SK-N-MC (cell line): ENCODE data around the gene SRRM2.

Source experiments
- DNase-seq: peaks from one replicate; pipeline ENCODE4 v3.0.0-alpha.2; 2011; ENCODE audit warnings: low read depth, low spot score
- H3K27ac ChIP-seq: fragments of 200-600 bp; sonication (generic); 2 replicates; pipeline ENCODE4 v1.5.1; 2016; ENCODE audit warnings: mixed run types
- H3K36me3 ChIP-seq: fragments of 200-600 bp; sonication (generic); 2 replicates; pipeline ENCODE4 v1.6.1; 2017; ENCODE audit warnings: antibody characterized with exemption, low read length, mixed read lengths; ENCODE audit not compliant: insufficient read depth
- H3K4me3 ChIP-seq: fragments of 200-600 bp; sonication (generic); 2 replicates; pipeline ENCODE4 v1.5.1; 2016
- H3K9ac ChIP-seq: fragments of 200-600 bp; sonication (generic); 2 replicates; pipeline ENCODE4 v1.8.0; 2017; ENCODE audit warnings: mixed run types, mixed read lengths; ENCODE audit not compliant: insufficient read length
- H3K9me3 ChIP-seq: fragments of 200-600 bp; sonication (generic); 2 replicates; pipeline ENCODE4 v1.6.1; 2017; ENCODE audit warnings: low read depth, mild to moderate bottlenecking, antibody characterized with exemption, low read length, moderate library complexity, mixed read lengths
- EZH2 ChIP-seq: fragments of 200-600 bp; sonication (generic); IDR thresholded peaks from one replicate; pipeline ENCODE4 v1.6.1; 2017; ENCODE audit warnings: antibody characterized with exemption
- FOXP2 ChIP-seq: optimal IDR thresholded peaks from 2 replicates; pipeline ENCODE3; 2011; ENCODE audit warnings: mild to moderate bottlenecking, moderate library complexity; ENCODE audit not compliant: insufficient read depth; ENCODE audit errors: extremely low read length, control extremely low read depth
- POLR2AphosphoS5 ChIP-seq: IDR thresholded peaks from 2 replicates; pipeline ENCODE4 v1.6.1; 2012; ENCODE audit warnings: mild to moderate bottlenecking, low read depth, low read length, borderline replicate concordance

The SRRM2 gene

DNA sequence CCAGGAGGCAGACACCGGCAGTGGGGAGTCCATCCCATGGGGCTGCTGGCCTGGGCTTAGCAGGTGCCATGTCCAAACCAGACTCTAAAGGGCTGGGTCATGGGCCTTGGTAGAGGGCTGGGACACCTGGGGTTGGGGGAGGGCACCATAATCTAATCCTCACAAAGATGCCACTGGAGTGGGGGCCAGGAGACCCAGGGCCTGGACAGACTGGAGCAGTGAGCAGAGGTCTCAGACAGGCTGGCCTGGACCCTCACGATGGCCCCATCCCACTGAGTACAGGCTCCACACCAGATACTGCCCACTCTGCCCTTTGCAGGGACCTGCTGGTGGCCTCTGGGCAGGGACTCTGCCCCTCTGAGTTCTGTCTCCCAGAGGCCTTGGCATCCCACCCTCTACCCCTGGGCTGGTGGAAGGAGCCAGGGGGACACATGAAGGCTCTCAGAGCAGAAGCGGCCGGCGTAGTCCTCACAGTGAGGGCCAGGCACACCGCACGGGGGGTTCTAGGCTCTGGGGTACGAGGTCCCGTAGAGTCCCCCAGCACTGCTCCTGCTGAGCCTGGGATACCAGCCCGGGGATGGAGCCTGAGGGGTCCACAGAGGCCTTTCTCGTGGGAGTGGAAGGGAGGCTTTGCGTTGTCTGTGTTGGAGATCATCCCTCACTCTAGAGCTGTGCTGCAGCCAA is 10.0 kb upstream of the SRRM2 start:
- Histone ChIP-seq H3K27ac (no peak overlapping the region), H3K9ac (no peak overlapping the region), H3K4me3 (no peak overlapping the region), H3K36me3 (no peaks in the 10 kb centered on the region), H3K9me3 (no peaks in the 10 kb centered on the region)
- TF ChIP-seq EZH2, result no peak
- no peak for TF ChIP-seq POLR2AphosphoS5
- no peak for DNase-seq

DNA sequence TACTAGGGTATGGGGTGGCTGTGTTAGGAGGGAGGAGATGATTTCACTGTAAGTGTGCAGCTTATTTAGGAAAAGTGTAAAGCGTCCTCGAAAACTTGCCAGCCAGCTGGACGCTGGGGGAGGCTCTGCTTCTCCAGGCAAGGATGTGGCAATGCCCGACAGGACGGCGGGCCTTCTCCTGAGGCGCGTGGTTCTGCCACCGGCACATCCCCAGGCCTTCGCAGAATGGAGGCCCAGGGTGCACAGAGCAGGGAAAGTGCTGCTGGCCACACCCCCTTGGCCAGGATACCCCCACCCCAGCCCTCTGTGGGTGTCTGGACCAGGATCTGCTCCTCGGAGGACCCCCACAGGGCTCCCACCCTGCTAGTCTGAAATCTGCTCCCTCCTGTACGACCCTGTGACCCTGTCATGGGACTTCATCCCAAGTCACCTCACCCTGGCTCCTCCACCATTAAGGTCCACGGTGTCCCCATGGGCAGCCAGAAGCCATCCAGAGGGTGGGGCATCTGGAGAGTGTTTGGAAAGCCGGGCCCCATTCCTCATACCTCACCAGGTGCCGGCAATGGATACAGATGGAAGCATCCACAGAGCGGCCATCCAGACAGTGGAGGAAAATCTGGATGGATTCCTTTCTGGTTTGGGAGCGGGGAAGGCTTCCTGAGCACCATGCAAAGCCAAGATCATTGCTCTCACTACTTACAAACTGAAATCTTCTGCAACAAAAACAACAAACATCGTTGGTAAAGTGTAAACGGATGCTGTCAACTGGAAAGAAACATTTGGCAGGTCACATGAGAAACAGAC is 9.2 kb upstream of the SRRM2 start:
- no peak overlapping the region for H3K9ac ChIP-seq
- H3K4me3 ChIP-seq, result no peak overlapping the region
- no peak for TF ChIP-seq EZH2
- H3K9me3 ChIP-seq, result no peaks in the 10 kb centered on the region
- DNase-seq, result no peak
- H3K27ac ChIP-seq, result no peak overlapping the region
- no peaks in the 10 kb centered on the region for H3K36me3 ChIP-seq

DNA sequence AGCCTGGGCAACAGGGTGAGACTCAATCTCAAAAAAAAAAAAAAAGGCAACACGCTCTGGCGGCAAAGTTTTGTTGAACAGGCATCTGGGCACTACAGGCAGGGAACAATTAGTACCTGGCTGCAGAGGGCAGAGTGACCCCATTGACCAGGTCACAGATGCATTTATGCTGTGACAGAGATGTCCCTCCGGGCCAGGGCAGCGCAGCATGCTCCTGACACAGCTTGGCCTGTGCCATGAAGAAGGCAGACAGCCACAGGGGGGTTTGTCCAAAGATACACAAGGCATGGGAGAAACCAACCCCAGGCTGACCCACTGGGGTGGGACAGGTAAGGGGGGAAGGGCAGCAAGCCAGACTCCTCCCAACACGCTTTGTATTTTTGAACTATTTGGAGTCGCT is 7.7 kb upstream of the SRRM2 start:
- DNase-seq, result no peak
- Histone ChIP-seq H3K27ac (no peak overlapping the region), H3K9ac (no peak overlapping the region), H3K4me3 (no peak overlapping the region), H3K9me3 (no peaks in the 10 kb centered on the region), H3K36me3 (no peaks in the 10 kb centered on the region)
- TF ChIP-seq POLR2AphosphoS5 (no peak), EZH2 (no peak), FOXP2 (no peak)

DNA sequence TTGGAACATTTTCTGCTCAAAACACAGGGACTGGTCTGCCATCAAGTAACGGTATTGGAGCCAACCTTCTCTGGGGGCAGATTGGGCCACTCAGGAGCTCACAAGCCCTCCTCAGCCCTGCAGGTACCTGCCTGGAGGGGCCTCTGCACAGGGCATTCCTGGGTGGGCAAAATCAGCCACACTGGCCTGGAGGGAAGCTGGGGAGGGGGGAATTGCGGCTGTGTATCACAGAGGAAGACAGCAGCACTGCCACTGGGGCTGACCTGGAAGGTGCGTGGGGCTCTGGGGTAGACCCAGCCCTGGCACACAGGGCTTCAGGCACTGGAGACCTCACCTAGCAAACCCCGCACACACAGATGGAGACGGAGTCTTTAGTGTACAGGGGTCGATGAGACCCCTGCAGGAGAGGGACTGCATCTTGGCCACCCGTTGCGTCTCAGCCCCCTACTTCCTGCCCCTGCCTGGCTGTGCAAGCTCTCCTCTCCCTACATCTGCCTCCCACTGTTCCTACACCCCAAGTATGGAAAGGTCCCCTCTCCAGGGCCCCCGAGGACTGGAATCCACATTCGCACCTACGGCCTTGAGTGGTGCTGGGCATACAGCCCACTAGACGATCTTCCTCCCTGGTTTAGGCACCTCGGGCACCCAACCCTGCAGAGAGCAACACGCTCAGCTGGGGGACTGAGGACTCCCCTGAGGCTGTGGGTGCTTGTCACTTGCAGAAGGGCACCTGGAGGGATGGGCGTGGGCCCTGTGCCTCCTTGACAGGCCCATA is 7.1 kb upstream of the SRRM2 start:
- DNase-seq, result no peak
- Histone ChIP-seq H3K9ac (no peak overlapping the region), H3K36me3 (no peaks in the 10 kb centered on the region), H3K27ac (no peak overlapping the region), H3K4me3 (no peak overlapping the region), H3K9me3 (no peaks in the 10 kb centered on the region)
- TF ChIP-seq FOXP2 (no peak), POLR2AphosphoS5 (no peak), EZH2 (no peak)

DNA sequence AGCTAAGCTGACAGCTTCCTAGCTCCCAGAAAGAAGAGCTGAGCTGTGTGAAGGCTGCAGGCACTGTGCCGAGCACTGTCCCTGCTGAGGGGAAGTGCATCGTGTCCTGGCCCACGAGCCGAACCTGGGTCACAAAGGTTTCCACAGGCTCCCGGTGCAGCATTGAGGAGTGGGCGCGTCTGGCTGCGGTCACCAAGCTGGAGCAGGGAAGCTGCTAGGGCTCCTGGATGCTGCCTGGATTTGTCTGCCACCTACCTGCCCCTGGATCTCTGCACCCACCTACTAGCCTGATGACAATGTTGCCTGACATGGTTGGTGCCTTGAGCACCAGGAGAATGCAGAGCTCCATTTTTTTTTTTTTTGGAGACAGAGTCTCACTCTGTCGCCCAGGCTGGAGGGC is 6.5 kb upstream of the SRRM2 start:
- DNase-seq, result no peak
- TF ChIP-seq POLR2AphosphoS5 (no peak), FOXP2 (no peak)
- Histone ChIP-seq H3K36me3 (no peaks in the 10 kb centered on the region), H3K4me3 (no peak overlapping the region), H3K27ac (no peak overlapping the region), H3K9me3 (no peaks in the 10 kb centered on the region), H3K9ac (no peak overlapping the region)

DNA sequence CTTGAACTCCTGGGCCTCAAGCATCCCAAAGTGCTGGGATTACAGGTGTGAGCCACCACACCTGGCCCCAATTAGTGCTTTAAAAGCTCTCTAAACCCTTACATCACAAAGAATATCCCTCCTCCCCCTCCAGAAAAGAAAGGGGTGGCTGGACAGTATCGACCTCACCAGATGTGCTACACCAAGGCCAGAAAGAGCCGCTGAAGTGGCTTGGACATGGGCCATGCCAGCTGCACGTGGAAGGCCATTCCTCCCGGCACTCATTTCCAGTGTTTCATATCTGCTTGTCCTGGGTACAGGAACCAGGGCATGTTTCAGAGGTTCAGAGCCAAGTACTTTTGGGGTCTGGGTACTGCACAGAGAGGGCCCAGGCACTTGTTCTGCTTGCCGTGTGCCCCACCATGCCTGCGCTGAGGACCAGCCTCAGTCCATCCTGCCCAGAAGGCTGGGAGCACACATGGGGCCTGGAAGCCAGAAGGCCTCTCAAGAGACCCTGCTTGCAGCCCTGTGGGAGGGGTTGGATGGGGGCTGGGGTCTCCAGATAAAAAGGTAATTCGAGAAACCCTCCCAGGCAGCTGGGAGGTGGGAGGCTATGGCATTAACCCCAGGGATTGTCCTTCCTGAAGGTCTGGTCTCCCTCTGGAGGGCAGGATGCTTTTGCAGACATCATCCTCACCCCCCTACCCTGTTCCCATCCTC is 3.5 kb upstream of the SRRM2 start:
- no peak overlapping the region for H3K27ac ChIP-seq

DNA sequence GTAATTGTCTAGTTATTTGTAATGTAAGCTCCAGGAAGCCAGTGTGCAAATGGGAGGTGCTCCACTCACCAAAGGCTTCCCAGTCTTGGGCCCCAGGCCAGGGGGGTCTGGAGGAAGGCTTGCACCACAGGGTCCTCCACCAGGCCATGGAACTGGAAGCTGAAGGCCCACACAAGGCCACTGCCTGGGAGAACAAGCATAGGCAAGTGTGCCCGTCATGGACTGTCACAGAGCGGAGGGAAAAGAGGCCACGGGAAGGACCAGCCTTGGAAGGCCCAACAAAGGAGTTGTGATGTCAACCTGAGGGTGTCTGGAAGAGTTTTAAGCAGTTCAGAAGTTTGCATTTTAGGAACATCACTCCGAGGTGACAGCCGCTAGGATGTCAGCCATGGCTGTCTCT is 3.0 kb upstream of the SRRM2 start:
- no peak for DNase-seq
- Histone ChIP-seq H3K27ac (no peak overlapping the region), H3K4me3 (no peak overlapping the region), H3K9ac (no peak overlapping the region), H3K36me3 (peaks cover 12% of the 10 kb centered on the region), H3K9me3 (no peaks in the 10 kb centered on the region)
- TF ChIP-seq EZH2, result no peak
- TF ChIP-seq POLR2AphosphoS5, result no peak
- TF ChIP-seq FOXP2, result no peak

More for the DNA sequence above, 3.5 kb upstream of the SRRM2 start:
- DNase-seq, result no peak
- H3K4me3 ChIP-seq, result no peak overlapping the region
- H3K9me3 ChIP-seq, result no peaks in the 10 kb centered on the region
- no peak overlapping the region for H3K9ac ChIP-seq
- TF ChIP-seq FOXP2 (no peak), EZH2 (no peak), POLR2AphosphoS5 (no peak)
- H3K36me3 ChIP-seq, result peaks cover 6% of the 10 kb centered on the region

DNA sequence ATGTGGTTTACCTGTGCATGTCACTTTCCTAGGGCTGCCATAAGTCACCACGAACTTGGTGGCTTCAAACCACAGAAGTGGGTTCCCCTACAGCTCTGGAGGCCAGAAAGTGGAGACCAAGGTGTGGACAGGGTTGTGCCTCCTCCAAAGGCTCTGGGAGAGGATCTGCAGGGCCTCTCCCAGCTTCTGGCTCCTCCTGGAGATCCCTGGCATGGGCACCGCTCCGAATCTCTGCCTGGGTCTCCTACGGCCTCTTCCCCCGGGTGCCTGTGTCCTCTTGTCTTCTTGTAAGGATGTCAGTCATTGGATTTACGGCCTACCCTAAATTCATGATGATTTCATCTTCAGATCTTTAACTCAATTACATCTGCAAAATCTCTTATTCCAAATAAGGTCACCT is 2.5 kb upstream of the SRRM2 start:
- no peaks in the 10 kb centered on the region for H3K9me3 ChIP-seq
- H3K27ac ChIP-seq, result no peak overlapping the region
- peaks cover 15% of the 10 kb centered on the region for H3K36me3 ChIP-seq
- H3K4me3 ChIP-seq, result no peak overlapping the region
- DNase-seq, result no peak
- TF ChIP-seq FOXP2 (no peak), EZH2 (no peak), POLR2AphosphoS5 (no peak)
- H3K9ac ChIP-seq, result no peak overlapping the region
